ENCODE data around the gene KRT72. TPM values are rescaled to one million over a fixed set of nuclear protein-coding genes. Genes with fewer than 3 reads are reported as not detected.

The KRT72 gene
- total and polyA plus RNA-seq, 2 experiments from 2014 or later = not detected

DNA sequence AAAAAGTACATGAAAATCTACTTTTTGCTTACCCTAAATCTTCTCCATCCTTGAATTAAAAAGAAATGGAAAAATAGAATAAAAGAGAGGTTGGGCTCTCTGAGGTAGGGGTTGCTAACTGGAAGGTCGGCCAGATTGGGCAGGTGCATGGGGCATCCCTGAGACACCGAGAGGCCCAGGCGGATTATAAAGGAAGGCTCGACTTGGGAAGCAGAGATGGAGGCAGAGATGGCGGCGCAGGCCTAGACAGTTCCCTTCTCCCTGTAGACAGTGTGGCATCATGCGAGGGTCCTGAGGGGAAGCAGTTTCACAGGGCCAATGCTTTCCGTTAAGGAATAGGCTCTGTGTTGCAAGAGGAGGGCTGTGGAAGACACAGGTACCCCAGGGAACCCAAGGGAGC is 23.9 kb downstream of the KRT72 start (continued):
- TF ChIP-seq ZNF114 (CRISPR knock-in tag; IDR thresholded peaks at IDR 0.05) (no peak), ZNF462 (CRISPR knock-in tag; IDR thresholded peaks at IDR 0.05) (no peak)

DNA sequence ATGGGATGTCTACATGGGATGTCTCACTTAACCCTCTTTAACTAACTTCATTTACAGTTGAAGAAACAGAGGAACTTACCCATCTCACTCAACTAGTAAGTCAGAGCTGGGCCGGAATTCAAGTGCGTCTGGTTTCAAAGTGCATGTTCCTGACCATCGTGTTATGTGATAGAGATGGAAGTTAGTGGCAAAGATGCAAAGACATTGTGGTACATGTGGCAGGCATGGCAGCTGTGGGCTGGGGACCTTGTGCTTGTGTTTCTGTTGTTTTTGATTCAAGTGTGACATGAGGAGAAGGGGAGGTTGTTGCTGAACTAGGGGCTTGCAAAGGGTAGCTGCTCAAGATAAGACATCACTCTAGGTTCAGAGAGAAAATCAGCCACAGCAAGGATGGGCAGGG is 25.3 kb downstream of the KRT72 start:
- Histone ChIP-seq H3K4me2 (no peak overlapping the region), H3F3A (replicated peaks; ENCODE audit: low read depth) (no peaks in the 10 kb centered on the region), H4K20me1 (replicated peaks; ENCODE audit: insufficient read depth) (no peaks in the 10 kb centered on the region), H3K4me1 (ENCODE audit: insufficient read depth) (no peaks in the 10 kb centered on the region), H3K4me3 (no peak overlapping the region), H3K9me2 (ENCODE audit: insufficient read depth) (no peaks in the 10 kb centered on the region), H3K27ac (ENCODE audit: low read depth) (no peak overlapping the region), H3K27me3 (ENCODE audit: insufficient read depth) (no peaks in the 10 kb centered on the region), H3K79me2 (replicated peaks; ENCODE audit: insufficient read depth) (no peaks in the 10 kb centered on the region), H3K36me3 (ENCODE audit: insufficient read depth) (no peaks in the 10 kb centered on the region), H2AFZ (no peak overlapping the region)
- Mint-ChIP-seq H3K27ac (no peak overlapping the region), H3K27me3 (ENCODE audit: insufficient read depth, low read depth, poor library complexity) (peaks cover 3% of the 10 kb centered on the region), H3K9me3 (no peaks in the 10 kb centered on the region), H3K4me1 (no peaks in the 10 kb centered on the region), H3K4me3 (no peak overlapping the region), H3K36me3 (ENCODE audit: low read depth) (no peaks in the 10 kb centered on the region)
- TF ChIP-seq, protein P1, sequence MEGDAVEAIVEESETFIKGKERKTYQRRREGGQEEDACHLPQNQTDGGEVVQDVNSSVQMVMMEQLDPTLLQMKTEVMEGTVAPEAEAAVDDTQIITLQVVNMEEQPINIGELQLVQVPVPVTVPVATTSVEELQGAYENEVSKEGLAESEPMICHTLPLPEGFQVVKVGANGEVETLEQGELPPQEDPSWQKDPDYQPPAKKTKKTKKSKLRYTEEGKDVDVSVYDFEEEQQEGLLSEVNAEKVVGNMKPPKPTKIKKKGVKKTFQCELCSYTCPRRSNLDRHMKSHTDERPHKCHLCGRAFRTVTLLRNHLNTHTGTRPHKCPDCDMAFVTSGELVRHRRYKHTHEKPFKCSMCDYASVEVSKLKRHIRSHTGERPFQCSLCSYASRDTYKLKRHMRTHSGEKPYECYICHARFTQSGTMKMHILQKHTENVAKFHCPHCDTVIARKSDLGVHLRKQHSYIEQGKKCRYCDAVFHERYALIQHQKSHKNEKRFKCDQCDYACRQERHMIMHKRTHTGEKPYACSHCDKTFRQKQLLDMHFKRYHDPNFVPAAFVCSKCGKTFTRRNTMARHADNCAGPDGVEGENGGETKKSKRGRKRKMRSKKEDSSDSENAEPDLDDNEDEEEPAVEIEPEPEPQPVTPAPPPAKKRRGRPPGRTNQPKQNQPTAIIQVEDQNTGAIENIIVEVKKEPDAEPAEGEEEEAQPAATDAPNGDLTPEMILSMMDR (conservative IDR thresholded peaks at IDR 0.05; ENCODE audit: low read depth in 2 of 2) = no peak
- TF ChIP-seq STAT1 (IDR thresholded peaks at IDR 0.05; ENCODE audit: unreplicated experiment) (no peak), POLR2AphosphoS5 (IDR thresholded peaks at IDR 0.05; ENCODE audit: low read depth) (no peak)
- DNase-seq (ENCODE audit: low spot score) = no peak
- no peak for ATAC-seq

Measured in GM23338 (cell line).